ENCODE measurements around the gene ALDH6A1. TPM values are rescaled to one million over a fixed set of nuclear protein-coding genes. Genes with fewer than 3 reads are reported as not detected.

The ALDH6A1 gene
- total and polyA plus RNA-seq, 2 of the 13 experiments (the other 11 are each of a cell fraction or from before 2014, with no cell fraction given): 26.9 to 49.9 TPM

GRCh38 chr14:74014299-74014698 is 70.0 kb downstream of the ALDH6A1 start:
- intact Hi-C loops (cut with micrococcal nuclease; ENCODE audit: unreplicated experiment) (no loop called here), in situ Hi-C loops (cut with HindIII; ENCODE audit: extremely low pct_ligation_motif_present, low pct_unique_long_range_greater_than_20kb) (no loop called here)
- peak overlapping the region; percentile 57 for H3K27ac ChIP-seq (ENCODE audit: extremely low read length, insufficient read depth, low read length)
- peak overlapping the region; percentile 32 for H3K4me2 ChIP-seq (ENCODE audit: low read depth, low read length)
- WGBS (ENCODE audit: low lambda C conversion rate): 35% methylated on average over 1 of the region's 1 CpG
- no TSS peak for BruUV-seq (replicated peaks)
- no peaks in the 10 kb centered on the region for H3K9me3 ChIP-seq (ENCODE audit: low read length)
- no peaks in the 10 kb centered on the region for H3K27me3 ChIP-seq (ENCODE audit: control insufficient read depth in 1 of 2, insufficient read depth in 2 of 2, low read length in 2 of 2)
- peak; percentile 49 for FAIRE-seq
- peak; percentile 63 for DNase-seq (ENCODE audit: low spot score)
- ATAC-seq: peak; percentile 46
- ChIA-PET CTCF (ENCODE audit: low intra/inter-chr PET ratio, low total read pairs) (no interaction called here), POLR2A (interaction anchor here (0.6 to 3.2 kb wide), 6 partner anchors 11 to 128 kb away, joined by 4 to 56 read pairs (median 8); partner anchors contain the start of genes COQ6, FAM161B and ZNF410)
- H2AFZ ChIP-seq (ENCODE audit: low read length): no peak overlapping the region
- no peak overlapping the region; a peak in 1 of 6 replicates for H3K4me3 ChIP-seq (replicated peaks in 1 of 3; ENCODE audit: insufficient read depth in 1 of 3, low read depth in 2 of 3, low read length in 3 of 3)
- H3K36me3 ChIP-seq (replicated peaks in 1 of 2; ENCODE audit: control insufficient read depth in 1 of 2, insufficient read depth in 2 of 2, low read length in 2 of 2): peaks cover 5 to 6% of the 10 kb centered on the region in 2 experiments; a peak in 3 of 5 replicates
- H3K4me1 ChIP-seq (ENCODE audit: insufficient read depth, low read length): peaks cover 55% of the 10 kb centered on the region
- H4K20me1 ChIP-seq (ENCODE audit: insufficient read depth, low read length): no peaks in the 10 kb centered on the region
- no peak overlapping the region for H3K9ac ChIP-seq (ENCODE audit: insufficient read depth, low read depth, low read length)
- H3K79me2 ChIP-seq (ENCODE audit: insufficient read depth, low read length): peaks cover 16% of the 10 kb centered on the region
- no peak for TF ChIP-seq MTERF4 (CRISPR knock-in tag; IDR thresholded peaks at IDR 0.05)
- TF ChIP-seq JUN (CRISPR knock-in tag; IDR thresholded peaks at IDR 0.05): peak; percentile 33; the same call in 1 of the 2 replicates
- TF ChIP-seq EHMT2 (IDR thresholded peaks at IDR 0.05; ENCODE audit: borderline replicate concordance, low read depth, low read length): no peak
- peak; percentile 31; the same call in 1 of the 2 replicates for TF ChIP-seq HOMEZ (CRISPR knock-in tag; IDR thresholded peaks at IDR 0.05; ENCODE audit: low read depth)
- 0 out of 2 replicates have a peak, but pooled peaks have one; percentile 4 for TF ChIP-seq HNF4A (CRISPR knock-in tag; IDR thresholded peaks at IDR 0.05)
- 0 out of 3 replicates have a peak, but pooled peaks have one; percentile 7 for TF ChIP-seq MXI1 (IDR thresholded peaks at IDR 0.05; ENCODE audit: borderline replicate concordance, low read depth, low read length)
- TF ChIP-seq SYNCRIP (IDR thresholded peaks at IDR 0.05; ENCODE audit: insufficient read depth, low read depth, low read length): no peak
- TF ChIP-seq SOX5 (CRISPR knock-in tag; IDR thresholded peaks at IDR 0.05; ENCODE audit: borderline replicate concordance): 0 out of 2 replicates have a peak, but pooled peaks have one; percentile 17
- peak; percentile 71 for TF ChIP-seq SAP130 (CRISPR knock-in tag; IDR thresholded peaks at IDR 0.05; ENCODE audit: low read depth)
- TF ChIP-seq IKZF5 (CRISPR knock-in tag; IDR thresholded peaks at IDR 0.05): 0 out of 2 replicates have a peak, but pooled peaks have one; percentile 24
- TF ChIP-seq RXRB (CRISPR knock-in tag; IDR thresholded peaks at IDR 0.05; ENCODE audit: borderline replicate concordance): peak; percentile 69
- peak; percentile 97 for TF ChIP-seq FOSL2 (CRISPR knock-in tag; IDR thresholded peaks at IDR 0.05)
- no peak for TF ChIP-seq SMAD1 (CRISPR knock-in tag; IDR thresholded peaks at IDR 0.05; ENCODE audit: borderline replicate concordance, low read depth)
- TF ChIP-seq FOXK1 (CRISPR knock-in tag; IDR thresholded peaks at IDR 0.05; ENCODE audit: borderline replicate concordance, low read depth): peak; percentile 30; the same call in 1 of the 2 replicates
- TF ChIP-seq CEBPB (IDR thresholded peaks at IDR 0.05; ENCODE audit: borderline replicate concordance, low read depth, low read length): peak; percentile 92
- TF ChIP-seq SCMH1 (CRISPR knock-in tag; IDR thresholded peaks at IDR 0.05; ENCODE audit: borderline replicate concordance): no peak
- TF ChIP-seq KMT2B (CRISPR knock-in tag; IDR thresholded peaks at IDR 0.05): no peak
- no peak for TF ChIP-seq ELF1 (CRISPR knock-in tag; IDR thresholded peaks at IDR 0.05)
- peak; percentile 91 for TF ChIP-seq NR2F6 (IDR thresholded peaks at IDR 0.05)
- TF ChIP-seq NR2F6 (CRISPR knock-in tag; IDR thresholded peaks at IDR 0.05): peak; percentile 93
- TF ChIP-seq HBP1 (CRISPR knock-in tag; IDR thresholded peaks at IDR 0.05; ENCODE audit: low read depth): peak; percentile 49; the same call in 1 of the 2 replicates
- peak; percentile 73 for TF ChIP-seq NR2C2 (CRISPR knock-in tag; IDR thresholded peaks at IDR 0.05; ENCODE audit: borderline replicate concordance)

Data from HepG2 (cell line).